Measurements from ENCODE around the gene LNPEP. TPM values are rescaled to one million over a fixed set of nuclear protein-coding genes. Genes with fewer than 3 reads are reported as not detected.

LNPEP gene
- total RNA-seq, 1 donor from 2014 or later: 37.7 TPM

DNA sequence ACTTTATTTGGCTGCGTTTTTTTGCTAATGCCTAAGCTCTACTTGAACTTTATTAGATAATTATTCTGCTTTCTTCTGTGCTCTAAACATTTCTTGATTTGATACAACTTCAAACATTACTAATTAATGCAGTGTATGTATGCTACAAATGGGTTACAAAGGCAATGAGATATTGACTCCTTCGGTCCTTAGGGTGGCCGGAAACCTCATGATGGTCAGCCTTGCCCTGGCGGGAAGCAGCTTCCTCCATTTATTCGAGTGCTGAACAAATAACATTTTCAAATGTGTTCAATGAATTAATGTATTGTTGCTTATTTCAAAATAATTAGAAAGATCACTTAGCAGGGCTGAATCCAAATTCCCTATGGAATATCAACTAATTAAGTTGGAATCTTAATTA is 3.9 kb upstream of the LNPEP start:
- peaks cover 10% of the 10 kb centered on the region for H3K36me3 Mint-ChIP-seq (ENCODE audit: low read depth)
- H3K9me3 Mint-ChIP-seq: no peaks in the 10 kb centered on the region
- H3K27ac Mint-ChIP-seq: no peak overlapping the region
- DNase-seq (ENCODE audit: low spot score): no peak
- intact Hi-C loops (cut with micrococcal nuclease): loop anchor here (10.0 kb wide), 2 partner anchors 397 to 1377 kb away; partner anchors contain the start of genes ARSK and SKIC3
- no peaks in the 10 kb centered on the region for H3K27me3 Mint-ChIP-seq (ENCODE audit: insufficient read depth)
- peaks cover 58% of the 10 kb centered on the region for H3K4me1 Mint-ChIP-seq (ENCODE audit: low read depth)
- H3K4me3 Mint-ChIP-seq: peak overlapping the region; percentile 46

DNA sequence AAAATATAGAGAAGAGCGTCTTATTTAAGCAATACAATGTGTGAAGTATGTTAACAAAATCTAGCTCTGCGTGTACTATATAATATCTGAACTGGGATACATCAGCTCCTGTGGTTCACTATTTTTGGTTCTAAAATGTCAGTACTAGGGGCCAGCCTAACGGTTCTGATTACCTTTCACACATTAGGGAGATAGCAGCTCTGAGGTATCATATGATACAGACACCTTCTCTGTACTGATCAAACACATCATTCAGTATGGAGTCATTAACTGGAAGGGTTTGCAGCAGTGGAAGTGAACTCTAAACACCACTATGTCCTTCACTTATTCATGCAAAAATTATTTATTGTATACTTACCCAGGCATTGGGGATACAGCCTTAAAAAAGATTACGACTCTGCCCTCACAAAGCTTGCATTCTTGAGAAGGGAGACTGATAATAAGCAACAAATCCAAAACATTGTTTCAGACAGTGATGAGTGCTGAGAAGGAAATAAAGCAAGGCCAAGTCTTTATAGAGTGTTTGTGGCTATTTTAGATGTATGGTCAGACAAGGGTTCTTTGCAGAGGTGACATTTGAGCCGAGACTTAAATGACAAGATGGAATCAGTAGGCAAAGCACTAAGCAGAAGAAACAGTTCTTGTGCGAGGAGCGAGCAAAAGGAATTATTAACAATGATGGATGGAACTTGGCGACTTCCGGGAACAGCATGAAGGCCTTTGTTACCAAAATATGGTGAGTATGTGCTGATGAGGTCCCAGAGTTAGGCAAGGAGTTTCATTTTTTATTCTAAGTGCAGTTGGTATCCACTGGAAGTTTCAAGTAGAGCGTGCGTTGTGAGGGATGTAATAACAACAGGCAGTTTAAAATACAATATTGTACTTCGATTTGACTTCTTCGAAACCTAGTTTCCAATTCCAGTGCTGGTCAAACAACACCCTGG is 1.8 kb upstream of the LNPEP start:
- H3K27me3 Mint-ChIP-seq (ENCODE audit: insufficient read depth): no peaks in the 10 kb centered on the region
- no peaks in the 10 kb centered on the region for H3K9me3 Mint-ChIP-seq
- intact Hi-C loops (cut with micrococcal nuclease): loop anchor here (1.0 to 10.0 kb wide), 7 partner anchors 10 to 1995 kb away; partner anchors contain the start of genes ARSK, CHD1 and SKIC3
- DNase-seq (ENCODE audit: low spot score): no peak
- H3K4me1 Mint-ChIP-seq (ENCODE audit: low read depth): peaks cover 66% of the 10 kb centered on the region
- peak overlapping the region; percentile 84 for H3K4me3 Mint-ChIP-seq
- peaks cover 13% of the 10 kb centered on the region for H3K36me3 Mint-ChIP-seq (ENCODE audit: low read depth)
- peak overlapping the region; percentile 96 for H3K27ac Mint-ChIP-seq

DNA sequence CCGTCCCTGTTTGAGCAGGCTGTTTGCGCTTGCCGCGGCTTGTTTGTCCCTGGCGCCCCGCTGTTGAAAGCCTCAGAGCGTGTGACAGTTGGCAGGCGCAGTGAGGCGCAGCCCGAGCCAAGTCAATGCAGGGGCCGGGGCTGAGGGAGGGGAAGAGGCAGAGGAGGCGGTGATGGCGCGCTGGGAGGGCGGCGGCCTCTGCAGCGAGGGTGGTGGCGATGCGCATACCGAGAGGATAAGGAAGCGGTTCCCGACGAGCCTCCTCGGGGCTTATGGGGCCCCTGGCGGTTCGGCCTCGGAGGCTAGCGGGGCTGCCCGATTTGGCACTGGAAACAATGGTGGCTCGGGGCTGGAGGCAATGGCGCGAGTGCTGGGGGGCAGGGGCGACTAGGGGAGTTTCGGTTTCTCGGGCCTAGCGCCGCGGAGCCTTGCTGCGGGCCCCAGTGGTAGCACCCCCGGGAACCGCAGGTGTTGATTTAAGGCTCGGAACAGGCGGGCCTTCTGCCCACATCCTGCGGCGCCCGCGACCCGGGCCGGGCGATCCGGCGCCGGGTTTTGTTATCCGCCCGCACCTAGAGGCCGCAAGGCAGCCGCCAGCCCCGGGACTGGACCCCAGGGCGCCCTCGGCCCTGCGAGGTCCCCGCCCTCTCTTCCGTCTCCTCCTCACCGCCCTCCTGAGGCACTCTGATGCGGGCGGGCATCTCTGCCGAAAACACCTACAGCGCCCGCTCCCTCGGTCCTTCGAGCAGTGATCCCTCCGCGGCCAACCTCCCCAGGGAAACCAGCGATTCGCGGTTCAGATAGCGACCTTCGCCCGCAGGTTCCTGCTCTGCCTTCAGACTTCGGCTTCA is 947 bp upstream of the LNPEP start:
- peak; percentile 96 for DNase-seq (ENCODE audit: low spot score)
- peak overlapping the region; percentile 97 for H3K4me3 Mint-ChIP-seq
- H3K36me3 Mint-ChIP-seq (ENCODE audit: low read depth): peaks cover 10% of the 10 kb centered on the region
- intact Hi-C loops (cut with micrococcal nuclease): loop anchor here (1.0 to 10.0 kb wide), 16 partner anchors 11 to 1994 kb away; partner anchors contain the start of genes ARSK, CAST, CHD1 and ERAP2
- H3K27ac Mint-ChIP-seq: peak overlapping the region; percentile 98
- no peaks in the 10 kb centered on the region for H3K9me3 Mint-ChIP-seq
- peaks cover 67% of the 10 kb centered on the region for H3K4me1 Mint-ChIP-seq (ENCODE audit: low read depth)
- H3K27me3 Mint-ChIP-seq (ENCODE audit: insufficient read depth): no peaks in the 10 kb centered on the region

DNA sequence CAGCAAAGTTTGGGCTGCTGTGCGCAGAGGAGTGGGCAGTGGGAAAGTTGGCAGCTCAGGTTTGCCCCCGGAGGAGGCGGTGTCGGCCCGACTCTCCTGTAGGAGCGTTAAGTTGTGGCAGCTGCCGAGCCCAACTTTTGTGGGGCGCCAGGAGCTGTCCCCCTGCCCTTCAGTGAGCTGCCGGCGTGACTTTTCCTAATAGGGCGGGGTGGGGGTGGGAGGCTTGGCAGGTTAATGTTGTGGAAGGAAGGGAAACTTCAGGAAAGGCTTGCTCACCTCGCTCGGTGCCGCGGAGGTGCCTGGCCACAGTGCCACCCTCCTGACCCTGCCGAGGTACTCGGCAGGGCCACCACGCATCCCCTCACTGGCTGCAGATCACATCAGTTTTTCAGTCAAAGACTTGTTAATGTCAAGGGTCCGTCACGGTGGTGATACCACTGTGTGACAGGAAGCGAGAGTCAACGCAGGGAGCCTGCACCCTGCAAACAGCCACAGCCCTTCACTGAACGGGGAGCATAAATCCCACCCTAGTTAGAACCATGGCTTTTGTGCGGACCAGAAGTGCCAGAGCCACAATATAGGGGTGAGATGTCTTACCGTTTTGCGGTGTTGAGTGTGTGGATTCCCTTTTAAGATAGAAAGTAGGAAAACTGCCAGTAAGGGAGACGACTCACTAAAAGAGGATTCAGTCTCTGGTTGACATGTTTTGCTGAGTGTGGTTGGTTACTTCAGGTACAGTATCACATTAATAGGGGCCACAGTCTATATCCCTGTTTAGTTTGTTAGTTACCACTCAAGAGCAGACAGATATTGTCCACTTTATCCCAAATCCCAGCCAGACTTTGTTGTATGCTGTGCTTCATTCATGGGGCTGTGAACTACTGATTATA is 796 bp downstream of the LNPEP start:
- H3K27me3 Mint-ChIP-seq (ENCODE audit: insufficient read depth): no peaks in the 10 kb centered on the region
- H3K36me3 Mint-ChIP-seq (ENCODE audit: low read depth): peaks cover 13% of the 10 kb centered on the region
- DNase-seq (ENCODE audit: low spot score): peak; percentile 42
- no peaks in the 10 kb centered on the region for H3K9me3 Mint-ChIP-seq
- H3K4me3 Mint-ChIP-seq: peak overlapping the region; percentile 97
- intact Hi-C loops (cut with micrococcal nuclease): loop anchor here (1.0 to 10.0 kb wide), 10 partner anchors 10 to 1382 kb away; partner anchors contain the start of genes ARSK, LIX1 and SKIC3
- H3K4me1 Mint-ChIP-seq (ENCODE audit: low read depth): peaks cover 67% of the 10 kb centered on the region
- H3K27ac Mint-ChIP-seq: peak overlapping the region; percentile 98

DNA sequence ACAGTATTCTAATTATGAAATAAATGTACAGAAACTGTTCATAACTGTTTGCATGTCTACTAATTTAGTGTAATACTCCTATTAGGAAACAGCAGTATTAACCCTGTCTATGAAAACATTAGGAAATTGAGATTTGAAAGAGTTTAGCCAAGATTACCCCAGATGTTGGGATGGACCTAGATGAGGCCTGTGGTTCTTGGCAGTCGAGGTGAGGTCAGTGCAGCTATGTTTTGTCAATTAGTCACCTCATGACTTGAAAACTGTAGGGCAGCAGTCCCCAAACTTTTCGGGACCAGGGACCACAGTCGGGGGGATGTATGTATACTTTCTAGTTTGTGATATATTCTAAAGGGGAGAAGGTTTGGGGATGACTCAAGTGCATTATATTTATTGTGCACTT is 4.7 kb downstream of the LNPEP start:
- intact Hi-C loops (cut with micrococcal nuclease): no loop called here
- H3K9me3 Mint-ChIP-seq: no peaks in the 10 kb centered on the region
- H3K4me3 Mint-ChIP-seq: no peak overlapping the region
- peaks cover 63% of the 10 kb centered on the region for H3K4me1 Mint-ChIP-seq (ENCODE audit: low read depth)
- no peak for DNase-seq (ENCODE audit: low spot score)
- H3K27me3 Mint-ChIP-seq (ENCODE audit: insufficient read depth): no peaks in the 10 kb centered on the region
- H3K27ac Mint-ChIP-seq: peak overlapping the region; percentile 45
- H3K36me3 Mint-ChIP-seq (ENCODE audit: low read depth): peaks cover 20% of the 10 kb centered on the region

DNA sequence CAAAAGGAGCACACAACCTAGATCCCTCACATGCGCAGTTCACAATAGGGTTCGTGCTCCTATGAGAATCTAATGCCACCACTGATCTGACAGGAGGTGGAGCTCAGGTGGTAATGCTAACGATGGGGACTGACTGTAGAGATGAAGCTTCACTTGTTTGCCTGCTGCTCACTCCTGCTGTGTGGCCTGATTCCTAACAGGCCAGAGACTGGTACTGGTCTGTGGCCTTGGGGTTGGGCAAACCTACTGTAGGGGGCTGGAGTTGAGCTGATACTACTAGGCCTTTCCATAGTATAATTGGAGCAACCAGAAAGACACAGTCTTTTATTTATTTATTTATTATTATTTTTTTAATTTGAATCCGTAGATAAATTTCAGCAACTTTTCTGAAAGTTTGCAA is 5.3 kb downstream of the LNPEP start:
- H3K27me3 Mint-ChIP-seq (ENCODE audit: insufficient read depth): no peaks in the 10 kb centered on the region
- peaks cover 69% of the 10 kb centered on the region for H3K4me1 Mint-ChIP-seq (ENCODE audit: low read depth)
- H3K9me3 Mint-ChIP-seq: no peaks in the 10 kb centered on the region
- H3K4me3 Mint-ChIP-seq: no peak overlapping the region
- peaks cover 21% of the 10 kb centered on the region for H3K36me3 Mint-ChIP-seq (ENCODE audit: low read depth)
- intact Hi-C loops (cut with micrococcal nuclease): no loop called here
- no peak overlapping the region for H3K27ac Mint-ChIP-seq
- no peak for DNase-seq (ENCODE audit: low spot score)

DNA sequence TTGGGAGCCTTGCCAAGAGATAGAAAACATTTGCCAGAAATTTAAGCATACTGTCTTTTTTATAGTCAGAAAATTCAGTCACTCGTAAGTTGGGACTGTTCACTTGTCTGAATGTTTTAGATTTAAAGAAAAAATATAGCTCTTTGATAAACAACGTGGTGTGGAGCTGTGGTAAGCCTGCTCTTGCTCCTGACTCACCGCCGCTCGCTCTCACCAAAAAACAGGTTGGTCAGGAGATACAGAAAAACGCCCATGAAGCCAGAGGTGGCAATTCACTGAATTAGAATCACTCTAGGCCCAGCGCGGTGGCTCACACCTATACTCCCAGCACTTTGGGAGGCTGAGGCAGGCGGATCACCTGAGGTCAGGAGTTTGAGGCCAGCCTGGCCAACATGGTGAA is 6.2 kb downstream of the LNPEP start:
- Mint-ChIP-seq H3K4me1 (ENCODE audit: low read depth) (peaks cover 70% of the 10 kb centered on the region), H3K36me3 (ENCODE audit: low read depth) (peaks cover 22% of the 10 kb centered on the region), H3K9me3 (no peaks in the 10 kb centered on the region), H3K27me3 (ENCODE audit: insufficient read depth) (no peaks in the 10 kb centered on the region), H3K4me3 (no peak overlapping the region), H3K27ac (no peak overlapping the region)
- intact Hi-C loops (cut with micrococcal nuclease): no loop called here
- DNase-seq (ENCODE audit: low spot score): no peak

DNA sequence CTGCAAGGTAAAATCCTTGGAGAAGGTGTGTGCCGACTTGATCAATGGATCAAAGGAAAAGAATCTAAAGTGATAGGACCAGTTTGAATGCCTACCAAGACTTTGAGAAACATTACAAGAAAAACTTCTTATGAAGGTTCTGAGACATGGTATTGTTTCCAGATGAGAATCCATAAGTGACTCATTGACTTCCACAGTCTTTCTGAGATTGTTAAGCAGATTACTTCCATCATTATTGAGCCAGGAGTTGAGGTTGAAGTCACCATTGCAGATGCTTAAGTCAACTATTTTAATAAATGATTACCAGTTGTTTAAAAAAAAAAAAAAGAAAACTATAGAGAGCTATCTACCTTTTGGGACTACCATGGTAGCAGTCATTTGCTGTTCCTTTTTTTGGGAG is 7.0 kb downstream of the LNPEP start:
- no peak overlapping the region for H3K27ac Mint-ChIP-seq
- no peak for DNase-seq (ENCODE audit: low spot score)
- H3K9me3 Mint-ChIP-seq: no peaks in the 10 kb centered on the region
- H3K4me1 Mint-ChIP-seq (ENCODE audit: low read depth): peaks cover 62% of the 10 kb centered on the region
- no peaks in the 10 kb centered on the region for H3K27me3 Mint-ChIP-seq (ENCODE audit: insufficient read depth)
- H3K36me3 Mint-ChIP-seq (ENCODE audit: low read depth): peaks cover 22% of the 10 kb centered on the region
- H3K4me3 Mint-ChIP-seq: no peak overlapping the region
- intact Hi-C loops (cut with micrococcal nuclease): no loop called here

DNA sequence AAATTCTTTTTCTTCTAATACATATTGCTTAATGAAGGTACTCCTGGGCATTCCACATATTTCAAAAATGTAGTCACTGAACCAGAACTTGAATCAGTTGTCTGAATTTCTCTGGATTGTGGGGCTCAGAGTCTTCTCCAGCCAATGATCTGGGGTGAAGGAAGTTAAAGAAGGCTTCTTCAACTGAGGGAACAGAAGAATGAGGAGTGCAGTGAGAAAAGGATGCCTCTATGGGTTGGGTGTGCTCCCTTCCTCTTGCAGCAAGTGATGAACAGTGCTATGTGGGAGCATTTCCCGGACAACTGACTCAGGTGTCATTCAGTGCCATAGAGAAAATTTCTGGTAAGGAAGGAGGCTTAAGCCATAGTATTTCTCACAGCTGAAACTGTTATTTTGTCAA is 7.9 kb downstream of the LNPEP start:
- Mint-ChIP-seq H3K4me3 (no peak overlapping the region), H3K27ac (no peak overlapping the region), H3K9me3 (no peaks in the 10 kb centered on the region), H3K27me3 (ENCODE audit: insufficient read depth) (no peaks in the 10 kb centered on the region), H3K36me3 (ENCODE audit: low read depth) (peaks cover 16% of the 10 kb centered on the region), H3K4me1 (ENCODE audit: low read depth) (peaks cover 53% of the 10 kb centered on the region)
- DNase-seq (ENCODE audit: low spot score): no peak
- intact Hi-C loops (cut with micrococcal nuclease): no loop called here

DNA sequence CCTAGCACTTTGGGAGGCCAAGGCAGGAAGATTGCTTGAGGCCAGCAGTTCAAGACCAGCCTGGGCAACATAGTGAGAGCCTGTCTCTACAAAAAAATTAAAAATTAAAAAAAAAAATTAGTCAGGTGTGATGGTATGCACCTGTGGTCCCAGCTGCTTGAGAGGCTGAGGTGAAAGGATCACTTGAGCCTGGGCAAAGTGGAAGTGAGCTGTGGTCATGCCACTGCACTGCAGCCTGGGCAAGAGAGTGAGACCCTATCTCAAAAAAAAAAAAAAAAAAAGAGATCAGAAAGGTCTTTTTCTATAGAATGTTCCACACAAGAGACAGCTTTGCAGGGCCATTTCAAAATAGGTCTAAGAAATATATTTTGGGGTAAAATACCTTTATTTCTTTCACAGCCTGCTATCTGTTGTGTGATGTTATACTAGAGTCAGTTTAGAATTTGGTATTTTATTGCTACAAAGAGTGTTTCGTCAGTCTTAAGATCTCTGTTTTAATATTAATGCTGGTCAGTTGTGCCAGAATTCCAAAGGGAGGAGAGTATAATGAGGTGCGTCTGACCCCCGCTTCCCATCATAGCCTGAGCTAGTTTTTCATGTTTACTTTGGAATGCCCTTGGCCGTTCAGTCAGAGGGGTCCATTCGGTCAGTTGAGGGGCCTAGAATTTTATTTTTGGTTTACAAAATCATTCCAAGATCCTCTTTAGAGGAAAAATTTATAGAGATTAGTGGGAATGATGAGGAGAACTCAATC is 9.4 kb downstream of the LNPEP start:
- Mint-ChIP-seq H3K4me3 (no peak overlapping the region), H3K9me3 (no peaks in the 10 kb centered on the region), H3K36me3 (ENCODE audit: low read depth) (peaks cover 23% of the 10 kb centered on the region), H3K27me3 (ENCODE audit: insufficient read depth) (no peaks in the 10 kb centered on the region), H3K4me1 (ENCODE audit: low read depth) (peaks cover 58% of the 10 kb centered on the region), H3K27ac (no peak overlapping the region)
- intact Hi-C loops (cut with micrococcal nuclease): no loop called here
- no peak for DNase-seq (ENCODE audit: low spot score)

DNA sequence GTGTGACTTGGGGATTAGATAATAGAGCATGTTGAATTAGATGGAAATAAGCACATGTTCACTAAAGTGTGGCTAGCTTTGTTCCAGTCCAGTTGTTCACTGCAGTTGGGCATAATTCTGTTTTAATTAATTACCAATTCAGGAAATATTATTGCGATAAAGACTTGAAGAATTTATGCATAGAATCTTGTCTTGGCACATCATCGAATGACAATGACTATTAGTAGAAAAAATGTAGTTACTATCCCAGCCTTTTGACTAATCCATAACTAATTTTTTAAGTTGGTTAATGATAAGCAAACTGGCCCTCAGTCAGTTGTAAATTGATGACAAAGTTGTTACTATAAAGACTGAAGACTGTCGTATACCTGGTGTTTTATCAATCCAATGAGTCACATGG is 10.5 kb downstream of the LNPEP start:
- Mint-ChIP-seq H3K27ac (no peak overlapping the region), H3K36me3 (ENCODE audit: low read depth) (peaks cover 19% of the 10 kb centered on the region), H3K27me3 (ENCODE audit: insufficient read depth) (no peaks in the 10 kb centered on the region), H3K4me3 (no peak overlapping the region), H3K4me1 (ENCODE audit: low read depth) (peaks cover 52% of the 10 kb centered on the region), H3K9me3 (no peaks in the 10 kb centered on the region)
- no peak for DNase-seq (ENCODE audit: low spot score)
- intact Hi-C loops (cut with micrococcal nuclease): loop anchor here (1.0 kb wide), 1 partner anchor 9 kb away; no protein-coding TSS in a partner anchor

Measured in activated T-helper 1 cell treated with anti-CD3 and anti-CD28 coated beads, Interleukin-12 subunit alpha, Interleukin-12 subunit beta, Interleukin-2, Interleukin-4 antibody, amounts not matched to agents 30 ng/mL and 10 ng/mL and 1 ng/mL, durations not matched to agents 14 hours and 24 hours and 36 hours (primary cell).